Medulla oblongata (tissue), 1 donor: ENCODE measurements around the gene TTC39A.

Experiments
- DNase-seq: peaks from one replicate; pipeline ENCODE4 v3.0.0-alpha.2; 2015; ENCODE audit errors: extremely low spot score

TTC39A gene

GRCh38 chr1:51314974-51315373 is 15.4 kb downstream of the TTC39A start:
- DNase-seq: no peak

- no peak for DNase-seq
Observed at GRCh38 chr1:51313961-51314777, 16.2 kb downstream of the TTC39A start.

- DNase-seq: no peak
Observed at GRCh38 chr1:51313268-51313852, 17.0 kb downstream of the TTC39A start.

DNA sequence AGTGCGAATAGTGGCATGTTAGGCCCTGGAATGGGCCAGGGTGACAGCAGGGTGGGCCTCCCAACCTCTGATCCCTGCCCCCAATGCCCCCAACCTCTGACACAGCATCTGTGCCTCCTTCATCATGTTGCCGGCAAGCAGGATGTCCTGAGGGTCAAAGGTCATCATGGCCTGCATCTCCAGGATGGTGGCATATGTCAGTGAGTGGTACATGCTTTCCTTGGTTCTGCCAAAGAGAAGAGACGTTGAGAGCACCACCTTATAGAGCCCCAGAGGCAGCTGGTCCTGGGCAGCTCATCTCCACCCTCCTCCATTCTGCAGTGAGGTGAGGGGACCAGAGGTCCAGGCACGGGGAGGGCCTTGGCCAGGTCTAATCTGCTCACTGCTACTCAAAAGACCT is 17.6 kb downstream of the TTC39A start:
- DNase-seq: no peak

DNA sequence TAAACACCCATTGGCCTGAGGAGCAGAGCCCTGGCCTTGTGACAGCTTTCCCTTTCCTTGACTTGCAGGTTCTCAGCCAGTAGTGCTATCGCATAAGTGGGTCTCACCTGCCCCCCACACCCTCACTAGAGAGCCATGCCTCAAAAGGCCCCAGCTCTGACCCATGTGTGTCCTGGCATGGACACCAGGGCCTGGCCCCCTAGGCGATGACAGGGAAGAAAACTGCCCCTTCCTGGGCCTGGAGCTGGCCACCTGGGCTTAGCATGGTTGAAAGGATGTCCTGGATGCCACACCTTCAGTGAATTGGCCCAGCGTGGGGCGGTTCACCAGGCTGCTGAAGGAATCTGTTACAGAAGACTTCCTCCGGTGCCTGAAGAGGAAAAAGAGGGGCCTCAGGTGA is 18.5 kb downstream of the TTC39A start:
- DNase-seq: no peak

DNA sequence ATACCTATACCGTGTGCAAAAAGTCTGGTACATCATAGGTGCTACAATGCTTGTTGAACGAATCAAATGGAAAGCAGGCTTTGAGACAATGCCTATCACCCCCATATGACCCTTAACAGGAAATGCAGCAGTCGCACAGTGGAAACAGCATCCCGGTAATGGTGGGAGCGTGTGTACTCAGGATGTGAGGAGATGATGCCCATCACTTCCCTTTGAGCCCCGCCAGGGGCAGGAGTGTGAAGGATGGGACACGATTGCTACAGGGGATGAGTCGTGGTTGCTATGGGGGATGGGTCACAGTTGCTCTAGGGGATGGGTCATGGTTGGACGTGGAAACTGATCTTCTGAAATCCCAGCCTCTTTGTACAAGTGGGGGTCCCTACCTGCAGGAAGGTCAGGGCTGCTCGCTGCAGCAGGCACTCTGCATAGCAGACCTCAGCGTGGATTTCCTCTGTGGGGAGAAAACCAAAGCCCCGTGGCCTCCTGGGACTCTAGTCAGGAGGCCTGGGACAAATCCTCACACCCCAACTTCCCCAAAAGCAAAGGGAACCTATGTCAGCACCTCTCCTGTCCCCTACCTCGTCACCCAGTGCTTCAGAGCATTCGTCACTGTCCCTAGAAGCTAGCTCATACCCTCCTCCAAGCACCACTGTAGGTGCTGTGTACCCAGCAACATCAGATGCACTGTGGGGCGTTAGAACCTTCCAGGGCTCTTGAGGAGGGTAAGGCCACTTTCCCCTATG is 19.3 kb downstream of the TTC39A start:
- no peak for DNase-seq

GRCh38 chr1:51309291-51309690 is 21.1 kb downstream of the TTC39A start:
- no peak for DNase-seq

GRCh38 chr1:51308636-51309035 is 21.7 kb downstream of the TTC39A start:
- no peak for DNase-seq

- no peak for DNase-seq
Observed at GRCh38 chr1:51306950-51307349, 23.4 kb downstream of the TTC39A start.

DNA sequence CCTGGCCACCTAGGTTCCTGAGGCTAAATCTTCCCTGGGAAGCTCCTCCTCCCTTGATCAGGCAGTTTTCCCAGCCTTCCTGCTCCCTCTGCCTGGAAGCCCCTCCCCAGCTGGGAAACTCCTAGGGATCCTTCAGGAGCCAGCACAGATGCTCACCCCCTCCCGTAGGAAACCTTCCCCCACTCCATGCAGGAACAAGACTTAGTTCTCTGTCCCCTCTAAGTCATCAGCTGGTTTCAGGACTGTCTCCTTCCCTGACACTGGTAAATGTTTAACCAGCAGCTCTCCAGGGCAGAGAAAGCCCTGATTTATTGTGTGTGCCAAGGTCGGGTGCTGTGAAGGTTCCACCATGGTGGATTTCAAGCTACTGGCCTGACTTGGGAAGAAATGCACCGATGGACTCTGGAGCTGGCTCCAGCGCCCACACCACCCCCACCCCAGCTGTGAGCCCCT is 25.0 kb downstream of the TTC39A start:
- DNase-seq: no peak

DNA sequence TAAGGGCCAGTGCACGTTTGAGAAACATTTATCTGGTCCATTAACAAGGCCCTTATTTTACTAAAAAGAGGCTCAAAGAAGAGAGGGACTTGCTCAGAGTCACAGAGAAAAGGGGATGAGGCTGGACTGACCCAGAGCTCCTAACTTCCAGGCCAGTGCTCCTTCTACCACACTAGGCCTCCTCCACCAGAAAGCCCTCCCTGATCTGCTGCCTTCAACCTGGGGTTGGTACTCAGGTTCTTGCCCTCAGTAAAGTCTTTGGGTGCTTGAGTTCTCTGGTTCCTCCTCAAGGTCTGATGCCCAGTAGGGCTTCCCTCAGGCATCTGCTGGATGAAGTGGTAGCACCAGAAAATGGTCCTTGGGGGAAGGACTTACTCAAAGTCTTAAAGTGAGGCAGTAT is 26.0 kb downstream of the TTC39A start:
- DNase-seq: no peak

DNA sequence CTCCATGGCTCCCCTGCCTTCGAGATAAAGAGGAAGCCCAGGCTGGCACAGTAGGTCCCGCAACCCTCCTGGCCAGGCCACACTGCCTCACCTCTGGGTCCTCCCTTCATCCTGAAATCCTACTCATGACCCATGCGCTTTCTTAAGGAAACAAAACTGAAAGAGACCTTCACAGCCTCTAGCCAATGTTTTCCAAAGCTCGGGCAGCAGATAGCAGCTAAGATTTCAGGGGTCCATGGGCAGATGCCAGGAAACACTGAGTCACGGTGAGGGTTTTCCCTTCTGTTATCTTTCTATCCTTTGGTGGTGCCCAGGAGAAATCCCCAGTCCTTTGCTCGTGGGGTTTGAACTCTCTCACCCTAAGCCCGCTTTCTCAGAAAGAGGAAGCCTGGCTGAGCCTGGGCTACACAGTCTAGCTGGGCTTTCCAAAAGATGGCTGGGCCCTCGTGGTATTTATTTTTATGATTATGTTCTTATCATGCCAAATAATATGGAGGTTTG is 26.6 kb downstream of the TTC39A start:
- DNase-seq: no peak

DNA sequence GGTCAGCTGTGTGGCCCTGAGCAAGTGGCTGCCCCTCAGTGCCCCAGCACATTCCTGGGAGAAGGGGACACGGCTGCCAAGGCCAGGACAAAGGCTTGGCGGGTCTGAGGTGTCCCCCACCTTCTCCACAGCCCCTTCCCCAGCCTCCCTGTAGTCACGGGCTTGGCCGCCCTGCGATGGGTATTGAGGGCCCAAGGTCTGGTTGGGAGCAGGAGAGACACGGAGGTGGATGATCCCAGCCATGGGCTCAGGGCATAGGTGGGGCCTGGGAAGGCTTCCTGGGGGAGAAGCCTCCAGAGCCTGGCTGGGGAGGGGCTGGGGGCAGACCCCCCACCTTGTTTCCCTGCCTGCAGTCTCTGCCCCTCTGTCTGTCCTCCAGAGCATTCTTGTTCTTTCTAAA is 27.0 kb downstream of the TTC39A start:
- DNase-seq: no peak

DNA sequence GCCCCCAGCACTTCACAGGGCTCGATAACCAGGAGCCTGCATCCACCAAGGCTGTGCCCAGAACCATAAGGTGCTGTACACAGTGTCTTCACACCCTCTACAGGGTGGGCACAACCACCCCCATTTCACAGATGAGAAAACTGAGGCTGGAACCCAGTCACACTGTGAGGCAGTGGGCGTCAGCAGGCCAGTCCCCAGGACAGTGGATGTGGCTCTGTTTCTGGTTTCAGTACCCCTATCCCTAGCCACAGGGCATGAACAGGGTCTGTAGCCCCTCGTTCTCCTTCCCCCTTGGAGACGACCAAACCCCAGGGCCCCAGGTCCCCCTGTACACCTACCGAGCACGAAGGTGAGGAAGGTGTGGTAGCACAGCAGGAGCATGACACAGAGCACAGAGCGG is 27.6 kb downstream of the TTC39A start:
- no peak for DNase-seq

DNA sequence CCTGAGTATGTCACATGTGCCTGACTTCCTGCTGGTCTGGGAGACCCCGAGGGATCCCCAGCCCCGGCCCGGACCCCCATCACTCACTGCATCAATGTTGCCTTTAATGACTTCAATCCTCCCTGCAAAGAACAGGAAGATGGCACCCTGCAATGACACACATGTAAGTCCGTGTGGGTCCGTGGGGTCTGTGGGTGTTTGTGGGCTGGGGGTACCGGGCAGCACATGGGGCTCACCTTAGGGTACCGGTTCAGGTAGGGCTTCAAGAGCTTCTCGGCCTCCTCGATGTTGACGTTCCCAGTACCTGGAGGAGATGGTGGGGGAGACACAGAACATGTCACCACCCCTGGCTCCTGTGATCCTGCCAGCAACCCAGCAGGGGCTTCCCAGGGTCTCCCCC is 28.1 kb downstream of the TTC39A start:
- DNase-seq: no peak

DNA sequence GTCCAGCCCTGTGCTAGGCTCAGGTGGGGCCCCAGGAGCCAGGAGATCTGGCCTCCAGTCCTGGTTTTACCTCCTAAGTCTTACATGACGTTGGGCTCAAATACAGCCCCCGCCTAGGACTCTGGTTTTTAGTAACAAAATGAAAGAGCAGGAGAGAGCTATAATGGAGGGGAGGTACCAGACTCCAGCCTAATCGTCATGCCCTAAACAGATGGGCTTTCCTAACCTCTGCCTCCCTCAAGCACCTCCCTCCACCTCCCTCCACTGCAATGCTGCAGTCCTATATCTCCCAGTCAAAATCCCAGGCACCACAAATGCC is 28.6 kb downstream of the TTC39A start:
- DNase-seq: no peak

DNA sequence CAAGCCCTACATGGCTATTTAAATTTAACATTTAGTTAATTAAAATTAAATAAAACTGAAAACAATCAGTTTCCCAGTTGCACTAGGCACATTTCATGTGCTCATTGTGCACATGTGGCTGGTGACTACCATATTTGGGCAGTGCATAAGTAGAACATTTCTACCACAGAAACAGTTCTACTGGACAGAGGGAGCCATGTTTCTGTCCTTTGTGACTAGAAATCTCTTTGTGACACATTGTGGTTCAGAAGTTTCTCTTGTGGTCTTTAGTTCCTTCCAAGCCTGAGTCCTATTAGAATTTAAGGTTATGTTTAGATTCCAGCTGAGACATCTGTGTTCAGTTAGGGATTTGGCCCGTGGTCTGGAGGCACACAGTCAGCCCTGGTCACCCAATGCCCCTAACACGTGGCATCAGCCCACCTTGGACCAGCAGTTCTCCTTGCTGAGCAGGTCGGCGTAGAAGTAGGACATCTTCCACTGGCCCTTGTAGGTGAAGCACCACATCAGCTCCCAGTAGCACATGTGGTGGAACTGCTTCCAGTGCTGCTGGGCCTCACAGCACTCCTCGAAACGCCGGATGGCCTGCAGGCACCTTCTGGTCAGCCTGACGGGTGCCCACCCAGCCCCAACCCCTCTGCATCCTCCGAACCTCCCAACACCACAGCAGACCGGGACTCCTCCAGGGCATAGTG is 29.1 kb downstream of the TTC39A start:
- DNase-seq: no peak

- DNase-seq: no peak
Observed at GRCh38 chr1:51299981-51300670, 30.2 kb downstream of the TTC39A start.

DNA sequence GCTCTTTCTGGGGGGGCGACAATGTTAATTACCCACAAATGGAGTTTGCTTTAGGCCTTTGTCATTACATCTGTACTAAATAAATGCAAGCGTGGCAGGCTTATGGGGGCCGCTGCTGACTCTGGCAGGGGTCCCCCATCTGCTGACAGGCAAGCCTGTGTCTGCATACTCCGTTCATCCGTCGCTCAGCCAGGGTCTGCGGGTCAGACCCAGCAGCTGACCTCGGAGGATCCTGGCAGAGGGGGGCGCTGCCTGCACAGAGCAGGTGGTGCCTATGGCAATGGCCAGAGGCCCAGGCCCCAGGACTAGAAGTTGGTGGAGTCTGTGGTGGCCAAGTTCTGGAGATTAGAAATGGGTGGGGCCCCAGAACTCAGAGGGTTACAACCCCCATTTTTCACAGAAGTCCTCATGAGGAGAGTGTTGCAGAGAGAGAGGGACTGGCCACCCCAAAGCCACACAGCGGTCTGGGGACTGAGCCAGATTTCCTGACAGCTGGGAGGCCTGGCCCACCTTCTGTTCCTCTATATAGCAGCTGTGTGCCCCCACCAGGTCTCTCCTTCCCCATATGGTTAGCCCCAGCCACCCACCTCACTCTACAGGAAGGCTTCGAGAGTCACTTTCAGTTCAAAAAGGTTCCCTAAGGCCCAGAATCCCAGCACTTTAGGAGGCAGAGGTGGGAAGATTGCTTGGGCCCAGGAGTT is 31.0 kb downstream of the TTC39A start:
- DNase-seq: no peak

- no peak for DNase-seq
Observed at GRCh38 chr1:51298322-51298705, 32.0 kb downstream of the TTC39A start.
